Spleen (tissue), 11 donors: ENCODE data around the gene IKZF3. TPM values are rescaled to one million over a fixed set of nuclear protein-coding genes. Genes with fewer than 3 reads are reported as not detected.
A peak's percentile ranks its signal among the peaks of the same experiment; 100 is the strongest.

Source experiments
- DNase-seq: peaks from one replicate; pipeline ENCODE4 v3.0.0-alpha.2; 2020
- H3K27ac ChIP-seq, 8 donors: fragments of 200-600 bp; sonication (generic) in 7 of 8; 1 replicate in 4 of 8; 2 replicates in 4 of 8; pipeline versions ENCODE4 v1.5.0 to v1.8.0; 2016 to 2021; ENCODE audit warnings: inconsistent platforms in 4 of 8, mild to moderate bottlenecking in 4 of 8, moderate library complexity in 1 of 8
- H3K27me3 ChIP-seq, 7 donors: fragments of 200-600 bp; sonication (generic) in 6 of 7; replicated peaks in 1 of 7; 1 replicate in 4 of 7; 2 replicates in 3 of 7; pipeline versions ENCODE4 v1.5.0 to v1.8.0; 2016 to 2021; ENCODE audit warnings: inconsistent platforms in 3 of 7, mild to moderate bottlenecking in 1 of 7
- H3K36me3 ChIP-seq, 6 donors: fragments of 200-600 bp; sonication (generic) in 5 of 6; 1 replicate in 4 of 6; 2 replicates in 2 of 6; pipeline versions ENCODE4 v1.5.0 to v1.8.0; 2016 to 2021; ENCODE audit warnings: inconsistent platforms in 2 of 6
- H3K4me1 ChIP-seq, 6 donors: fragments of 200-600 bp; sonication (generic) in 5 of 6; 1 replicate in 3 of 6; 2 replicates in 3 of 6; pipeline versions ENCODE4 v1.5.0 to v1.8.0; 2016 to 2021; ENCODE audit warnings: inconsistent platforms in 3 of 6
- H3K4me3 ChIP-seq, 8 donors: fragments of 200-600 bp; sonication (generic) in 7 of 8; 1 replicate in 4 of 8; 2 replicates in 4 of 8; pipeline versions ENCODE4 v1.5.0 to v1.8.0; 2016 to 2021; ENCODE audit warnings: inconsistent platforms in 4 of 8, mild to moderate bottlenecking in 4 of 8, moderate library complexity in 2 of 8
- H3K9me3 ChIP-seq, 8 donors: fragments of 200-600 bp; sonication (generic) in 7 of 8; 1 replicate in 4 of 8; 2 replicates in 4 of 8; pipeline versions ENCODE4 v1.5.0 to v1.8.0; 2016 to 2021; ENCODE audit warnings: inconsistent platforms in 4 of 8
- POLR2A ChIP-seq, 3 donors: fragments of 450-650 bp; IDR thresholded peaks; one replicate each; pipeline ENCODE4 v1.5.1; 2017; ENCODE audit warnings: antibody characterized with exemption in 3 of 3, mild to moderate bottlenecking in 1 of 3
- POLR2AphosphoS5 ChIP-seq, 3 donors: sonication (generic); formaldehyde crosslinking; IDR thresholded peaks; one replicate each; pipeline ENCODE4 v1.5.1; 2017; ENCODE audit warnings: antibody characterized with exemption in 3 of 3
- WGBS, 5 donors: extraction: QIAGEN DNeasy Blood & Tissue Kit in 3 of 5; methylation state at CpG; one replicate each; pipeline versions ENCODE4 v1.1.5 to v1.1.7; 2013 to 2018; 5-methylcytosine and 5-hydroxymethylcytosine counted together
- intact Hi-C: fragments of 100-400 bp; cut with DNase I; formaldehyde crosslinking; loops from one replicate; pipeline ENCODE4 v1.15.0; 2023; ENCODE audit warnings: low total_unique reads
- polyA plus RNA-seq, 3 donors: library from polyadenylated mRNA; stranded (reverse); fragments of 200-250 nt; gene quantifications; one replicate each; pipeline ENCODE4 v1.2.1, GENCODE V29; 2013
- total RNA-seq, 7 donors: library from RNA; depleted of rRNA in 3 of 7; stranded (reverse); fragments of >200 nt in 3 of 7; fragmentation: NEBNext Ultra II Directional in 4 of 7; extraction: Animal tissue kit (Norgen Biotek cat#: 25700) in 4 of 7; gene quantifications; one replicate each; pipeline versions ENCODE4 v1.1.0 to v1.2.1, GENCODE V29; 2016 to 2021
- TF ChIP-seq, protein P1 (sequence below), 11 experiments: fragments of 200-600 bp in 7 of 11; fragments of 450-650 bp in 4 of 11; sonication (generic) in 4 of 11; IDR thresholded peaks in 8 of 11; conservative IDR thresholded peaks in 3 of 11; 1 replicate in 7 of 11; 2 replicates in 4 of 11; pipeline versions ENCODE4 v1.4.0 to v1.8.0; 2016 to 2021; ENCODE audit warnings: antibody characterized with exemption in 11 of 11, inconsistent platforms in 4 of 11, mild to moderate bottlenecking in 1 of 11
- donor health status: healthy with polysubstance abuse.
- donor health status: DM: no; HTN: no; CAD: no; lungs with moderate emphysema.
- donor health status: DM: no; HTN: no; CAD: no.
- donor health status: Bipolar disorder and iron deficiency.
- donor health status: healthy.
- donor health status: DM: no; HTN: no; CAD: no.
- donor health status: DM: yes; HTN: yes; CAD: no.

Gene IKZF3
- total and polyA plus RNA-seq, 10 donors = 17.5 to 132 (median 84.1) TPM

- no peak overlapping the region for H3K27ac ChIP-seq
- no peaks in the 10 kb centered on the region for H3K9me3 ChIP-seq
- peak; percentile 54 for DNase-seq
- intact Hi-C loops = no loop called here
- H3K27me3 ChIP-seq = peaks cover 0 to 65% (median 22%) of the 10 kb centered on the region in 7 donors
- H3K4me3 ChIP-seq = no peak overlapping the region
- peaks cover 3 to 35% (median 27%) of the 10 kb centered on the region in 6 donors for H3K4me1 ChIP-seq
- 83 to 89% (median 84%) methylated on average over 18 to 21 of the region's 21 CpGs for WGBS, 5 donors
- TF ChIP-seq POLR2AphosphoS5 (IDR thresholded peaks at IDR 0.05) (no peak), POLR2A (IDR thresholded peaks at IDR 0.05) (no peak)
- TF ChIP-seq, protein P1, sequence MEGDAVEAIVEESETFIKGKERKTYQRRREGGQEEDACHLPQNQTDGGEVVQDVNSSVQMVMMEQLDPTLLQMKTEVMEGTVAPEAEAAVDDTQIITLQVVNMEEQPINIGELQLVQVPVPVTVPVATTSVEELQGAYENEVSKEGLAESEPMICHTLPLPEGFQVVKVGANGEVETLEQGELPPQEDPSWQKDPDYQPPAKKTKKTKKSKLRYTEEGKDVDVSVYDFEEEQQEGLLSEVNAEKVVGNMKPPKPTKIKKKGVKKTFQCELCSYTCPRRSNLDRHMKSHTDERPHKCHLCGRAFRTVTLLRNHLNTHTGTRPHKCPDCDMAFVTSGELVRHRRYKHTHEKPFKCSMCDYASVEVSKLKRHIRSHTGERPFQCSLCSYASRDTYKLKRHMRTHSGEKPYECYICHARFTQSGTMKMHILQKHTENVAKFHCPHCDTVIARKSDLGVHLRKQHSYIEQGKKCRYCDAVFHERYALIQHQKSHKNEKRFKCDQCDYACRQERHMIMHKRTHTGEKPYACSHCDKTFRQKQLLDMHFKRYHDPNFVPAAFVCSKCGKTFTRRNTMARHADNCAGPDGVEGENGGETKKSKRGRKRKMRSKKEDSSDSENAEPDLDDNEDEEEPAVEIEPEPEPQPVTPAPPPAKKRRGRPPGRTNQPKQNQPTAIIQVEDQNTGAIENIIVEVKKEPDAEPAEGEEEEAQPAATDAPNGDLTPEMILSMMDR (IDR thresholded peaks at IDR 0.05 in 8 of 11, conservative IDR thresholded peaks at IDR 0.05 in 3 of 11) = no peak
- H3K36me3 ChIP-seq = no peaks in the 10 kb centered on the region
Measured at GRCh38 chr17:39742856-39743436, 121.2 kb downstream of the IKZF3 start.

GRCh38 chr17:39742126-39742855 is 121.8 kb downstream of the IKZF3 start:
- peak; percentile 62 for DNase-seq
- no peaks in the 10 kb centered on the region for H3K9me3 ChIP-seq
- no peaks in the 10 kb centered on the region for H3K36me3 ChIP-seq
- 81 to 89% (median 85%) methylated on average over 17 to 18 of the region's 18 CpGs for WGBS, 5 donors
- H3K4me3 ChIP-seq = no peak overlapping the region
- peaks cover 7 to 41% (median 31%) of the 10 kb centered on the region in 6 donors for H3K4me1 ChIP-seq
- TF ChIP-seq, protein P1 (IDR thresholded peaks at IDR 0.05 in 8 of 11, conservative IDR thresholded peaks at IDR 0.05 in 3 of 11) = no peak
- no peak for TF ChIP-seq POLR2AphosphoS5 (IDR thresholded peaks at IDR 0.05)
- no peak for TF ChIP-seq POLR2A (IDR thresholded peaks at IDR 0.05)
- no peak overlapping the region for H3K27ac ChIP-seq
- intact Hi-C loops = no loop called here
- H3K27me3 ChIP-seq = peaks cover 3 to 71% (median 28%) of the 10 kb centered on the region in 7 donors

DNA sequence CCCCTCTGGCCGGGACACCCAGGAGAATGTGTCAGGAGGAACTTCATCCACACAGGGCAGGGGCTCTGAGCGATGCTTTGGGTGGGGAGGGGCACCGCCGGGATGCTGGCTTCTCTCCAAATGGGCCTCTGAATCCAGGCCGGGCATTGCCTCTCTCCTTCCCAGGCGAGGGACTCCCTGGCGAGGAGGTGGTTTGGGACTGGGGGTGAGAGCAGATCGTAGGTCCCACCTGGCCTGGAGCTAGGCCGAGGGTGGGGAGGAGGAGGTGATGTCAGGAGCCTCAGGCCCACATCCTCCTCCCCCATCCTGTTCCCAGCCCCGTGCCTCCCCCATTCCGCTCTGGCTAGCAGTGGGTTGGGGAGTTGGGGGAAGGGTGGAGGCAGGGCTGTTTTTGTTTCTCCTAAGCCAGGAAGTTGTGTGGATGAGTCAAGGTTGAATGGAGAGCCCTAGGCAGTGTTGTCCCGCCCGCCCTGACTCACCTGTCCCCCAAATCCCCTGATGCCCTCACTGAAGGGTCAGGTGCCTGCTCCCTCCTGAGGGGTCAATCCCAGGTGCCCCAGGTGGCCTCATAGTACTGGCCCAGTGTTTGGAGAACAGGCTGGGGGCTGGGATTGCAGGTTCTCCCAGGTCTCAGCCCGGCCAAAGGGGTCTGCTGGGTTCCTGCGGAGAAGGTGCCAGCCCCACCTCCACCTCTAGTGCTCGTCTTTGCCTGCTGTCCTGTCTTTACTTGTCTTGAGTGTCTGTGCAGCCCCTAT is 123.6 kb downstream of the IKZF3 start:
- peaks cover 3 to 88% (median 41%) of the 10 kb centered on the region in 7 donors for H3K27me3 ChIP-seq
- H3K4me1 ChIP-seq = peaks cover 7 to 43% (median 31%) of the 10 kb centered on the region in 6 donors
- peak overlapping the region in 1 of 8 donors; percentile 5 for H3K4me3 ChIP-seq
- no peak for TF ChIP-seq POLR2A (IDR thresholded peaks at IDR 0.05)
- TF ChIP-seq POLR2AphosphoS5 (IDR thresholded peaks at IDR 0.05) = peak in 1 of 3 donors; percentile 7
- peak; percentile 60 for DNase-seq
- no peaks in the 10 kb centered on the region for H3K36me3 ChIP-seq
- intact Hi-C loops = no loop called here
- peak overlapping the region in 1 of 8 donors; percentile 45 for H3K27ac ChIP-seq
- H3K9me3 ChIP-seq = no peaks in the 10 kb centered on the region
- WGBS, 5 donors = 52 to 66% (median 58%) methylated on average over 9 to 16 of the region's 16 CpGs

DNA sequence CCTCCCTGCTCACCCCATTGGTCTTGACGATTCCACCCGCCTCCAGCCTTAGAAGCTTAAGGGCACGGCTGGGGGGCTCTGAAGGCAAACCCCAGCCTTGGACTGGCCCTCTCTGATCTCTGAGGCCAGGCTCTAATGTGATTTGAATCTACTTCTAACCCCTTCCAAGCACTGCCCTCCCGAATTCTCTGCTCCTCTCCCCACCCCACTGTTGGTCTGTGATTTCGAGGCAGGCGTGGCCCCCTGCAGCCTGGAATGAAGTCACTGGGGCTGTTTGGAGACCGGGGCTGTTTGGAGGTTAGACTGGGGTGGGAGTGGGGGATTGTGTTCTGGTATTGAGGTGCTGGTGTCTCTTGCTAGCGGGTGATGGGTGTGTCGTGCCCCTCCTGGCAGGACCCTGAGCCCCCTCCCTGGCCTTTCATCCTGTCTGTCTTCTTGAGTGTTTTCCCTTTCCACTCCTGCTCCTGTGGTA is 124.2 kb downstream of the IKZF3 start:
- intact Hi-C loops = no loop called here
- WGBS, 5 donors = 52 to 58% (median 57%) methylated on average over 7 to 9 of the region's 9 CpGs

More for the DNA sequence above, 124.2 kb downstream of the IKZF3 start:
- Histone ChIP-seq H3K27ac (peak overlapping the region in 1 of 8 donors; percentile 45), H3K27me3 (peaks cover 3 to 88% (median 41%) of the 10 kb centered on the region in 7 donors), H3K9me3 (no peaks in the 10 kb centered on the region), H3K4me1 (peaks cover 7 to 43% (median 31%) of the 10 kb centered on the region in 6 donors), H3K4me3 (peak overlapping the region in 3 of 8 donors; percentile 16 to 59 (median 34)), H3K36me3 (no peaks in the 10 kb centered on the region)
- TF ChIP-seq POLR2A (IDR thresholded peaks at IDR 0.05) = no peak
- TF ChIP-seq, protein P1 (IDR thresholded peaks at IDR 0.05 in 8 of 11, conservative IDR thresholded peaks at IDR 0.05 in 3 of 11) = no peak
- TF ChIP-seq POLR2AphosphoS5 (IDR thresholded peaks at IDR 0.05) = no peak
- no peak for DNase-seq
